ENCODE measurements around the gene ZSCAN30.

GRCh38 chr18:35276267-35276666 lies 13.8 kb downstream of the ZSCAN30 start:
- TF ChIP-seq CTCF (IDR thresholded peaks at IDR 0.05): no peak
- no peak for TF ChIP-seq POLR2A (IDR thresholded peaks at IDR 0.05)

Data from breast epithelium (tissue), 3 donors.